ENCODE measurements around the gene PALLD. TPM values are rescaled to one million over a fixed set of nuclear protein-coding genes. Genes with fewer than 3 reads are reported as not detected.

The PALLD gene
- total and polyA plus RNA-seq, 2 donors (not counting 3 experiments of a cell fraction or from before 2014, with no cell fraction given) = 13.4 to 48.2 TPM

GRCh38 chr4:168541266-168541953, 44.6 kb downstream of the PALLD start:
- no peak overlapping the region for H3K9ac ChIP-seq (replicated peaks; ENCODE audit: extremely low read depth, insufficient read depth, low read length)
- no peaks in the 10 kb centered on the region for H3K36me3 ChIP-seq (ENCODE audit: control insufficient read depth in 2 of 2, extremely low read depth in 1 of 2, insufficient read depth in 2 of 2, low read length in 2 of 2)
- H3K27ac ChIP-seq (ENCODE audit: insufficient read depth, low read depth, low read length) = no peak overlapping the region
- intact Hi-C loops (cut with micrococcal nuclease) (no loop called here), dilution Hi-C loops (cut with MboI; ENCODE audit: extremely low pct_ligation_motif_present, low sequenced_read_pairs) (no loop called here)
- no peaks in the 10 kb centered on the region for H3K9me3 ChIP-seq (replicated peaks; ENCODE audit: control insufficient read depth, insufficient read depth, low read length)
- ChIA-PET POLR2A (no interaction called here), CTCF (no interaction called here)
- H3K79me2 ChIP-seq (ENCODE audit: control insufficient read depth, insufficient read depth, low read length) = no peaks in the 10 kb centered on the region
- no TSS peak for BruUV-seq (replicated peaks)
- no peaks in the 10 kb centered on the region for H4K20me1 ChIP-seq (replicated peaks; ENCODE audit: control insufficient read depth, extremely low read depth, insufficient read depth, low read length)
- H3K4me2 ChIP-seq (ENCODE audit: insufficient read depth, low read length) = no peak overlapping the region
- H2AFZ ChIP-seq (ENCODE audit: low read depth, low read length) = no peak overlapping the region
- no peaks in the 10 kb centered on the region for H3K9me1 ChIP-seq (replicated peaks; ENCODE audit: control insufficient read depth, extremely low read depth, insufficient read depth, low read length)
- TF ChIP-seq EZH2 (IDR thresholded peaks at IDR 0.05; ENCODE audit: borderline replicate concordance, low read depth, low read length, severe bottlenecking) = no peak
- TF ChIP-seq FOS (IDR thresholded peaks at IDR 0.05; ENCODE audit: borderline replicate concordance, insufficient read depth, low read length) = peak; percentile 51
- no peak for TF ChIP-seq CTCF (IDR thresholded peaks at IDR 0.05; ENCODE audit: extremely low read depth in 1 of 2, insufficient read depth in 1 of 2, low read depth in 1 of 2, low read length in 2 of 2)
- no peak for TF ChIP-seq MAX (IDR thresholded peaks at IDR 0.05; ENCODE audit: insufficient read depth, insufficient read length)
- no peak for TF ChIP-seq GATA2 (IDR thresholded peaks at IDR 0.05; ENCODE audit: insufficient read depth, insufficient read length, low read depth, low read length)
- TF ChIP-seq JUN (IDR thresholded peaks at IDR 0.05; ENCODE audit: borderline replicate concordance, insufficient read depth, insufficient read length, low read depth) = no peak
- no peak overlapping the region for H3K4me3 ChIP-seq (replicated peaks in 1 of 3; ENCODE audit: insufficient read depth in 1 of 3, low read depth in 1 of 3, low read length in 3 of 3)
- FAIRE-seq (no peak), DNase-seq (ENCODE audit: low read depth, low spot score) (no peak)
- peaks cover 9% of the 10 kb centered on the region for H3K4me1 ChIP-seq (ENCODE audit: control insufficient read depth, extremely low read depth, insufficient read depth, low read length)
- no peaks in the 10 kb centered on the region for H3K27me3 ChIP-seq (ENCODE audit: control insufficient read depth in 2 of 2, insufficient read depth in 2 of 2, low read length in 2 of 2)

All from endothelial cell of umbilical vein (primary cell).